Esophagus muscularis mucosa (tissue), 4 donors: ENCODE results near the gene PTBP1. TPM values are rescaled to one million over a fixed set of nuclear protein-coding genes. Genes with fewer than 3 reads are reported as not detected.

Source experiments
- DNase-seq: peaks from one replicate; pipeline ENCODE4 v3.0.0-alpha.2; 2017; ENCODE audit errors: extremely low spot score
- H3K27ac ChIP-seq, 4 donors: fragments of 200-600 bp; sonication (generic); replicated peaks in 1 of 4; 1 replicate in 3 of 4; 2 replicates in 1 of 4; pipeline ENCODE4 v1.5.1; 2016 to 2019; ENCODE audit warnings: mild to moderate bottlenecking in 1 of 4
- H3K27me3 ChIP-seq, 4 donors: fragments of 200-600 bp; sonication (generic); one replicate each; pipeline versions ENCODE4 v1.5.1 to v1.6.0; 2016 to 2019
- H3K36me3 ChIP-seq, 4 donors: fragments of 200-600 bp; sonication (generic); one replicate each; pipeline ENCODE4 v1.5.1; 2016 to 2019
- H3K4me1 ChIP-seq, 4 donors: fragments of 200-600 bp; sonication (generic); one replicate each; pipeline ENCODE4 v1.5.1; 2016 to 2019
- H3K4me3 ChIP-seq, 4 donors: fragments of 200-600 bp; sonication (generic); 1 replicate in 2 of 4; 2 replicates in 2 of 4; pipeline ENCODE4 v1.5.1; 2016 to 2019; ENCODE audit warnings: mild to moderate bottlenecking in 4 of 4, moderate library complexity in 1 of 4
- H3K9me3 ChIP-seq, 4 donors: fragments of 200-600 bp; sonication (generic); 1 replicate in 3 of 4; 2 replicates in 1 of 4; pipeline ENCODE4 v1.5.1; 2016 to 2019
- CTCF ChIP-seq, 3 experiments: fragments of 200-600 bp in 2 of 3; fragments of 450-650 bp in 1 of 3; sonication (generic) in 2 of 3; IDR thresholded peaks; one replicate each; pipeline ENCODE4 v1.5.1; 2017 to 2019; ENCODE audit warnings: antibody characterized with exemption in 3 of 3, mild to moderate bottlenecking in 2 of 3, moderate library complexity in 1 of 3
- EP300 ChIP-seq: sonication (generic); formaldehyde crosslinking; IDR thresholded peaks from one replicate; pipeline ENCODE4 v1.6.1; 2017; ENCODE audit warnings: antibody characterized with exemption
- POLR2A ChIP-seq: fragments of 450-650 bp; IDR thresholded peaks from one replicate; pipeline ENCODE4 v1.6.1; 2017; ENCODE audit warnings: antibody characterized with exemption, moderate library complexity, mild to moderate bottlenecking, low read depth
- POLR2AphosphoS5 ChIP-seq, 2 donors: sonication (generic); formaldehyde crosslinking; IDR thresholded peaks; one replicate each; pipeline ENCODE4 v1.6.1; 2017; ENCODE audit warnings: antibody characterized with exemption in 2 of 2
- WGBS: methylation state at CpG from one replicate; pipeline ENCODE4 v1.1.5; 2018; 5-methylcytosine and 5-hydroxymethylcytosine counted together
- intact Hi-C: fragments of 100-400 bp; cut with DNase I; formaldehyde crosslinking; loops from one replicate; pipeline ENCODE4 v1.15.1; 2023
- total RNA-seq, 4 donors: library from RNA; depleted of rRNA; stranded (reverse); fragments of >200 nt; gene quantifications; one replicate each; pipeline versions ENCODE4 v1.1.0 to v1.2.1, GENCODE V29; 2016

Gene PTBP1
- total RNA-seq, 4 donors from 2014 or later: 76.8 to 110 (median 95.3) TPM

GRCh38 chr19:825897-826644 lies 28.8 kb downstream of the PTBP1 start:
- no peak for DNase-seq
- Histone ChIP-seq H3K27ac (no peak overlapping the region), H3K4me3 (no peak overlapping the region), H3K9me3 (no peaks in the 10 kb centered on the region), H3K36me3 (no peaks in the 10 kb centered on the region), H3K4me1 (peaks cover 16 to 19% (median 18%) of the 10 kb centered on the region in 4 donors), H3K27me3 (peaks cover 0 to 75% (median 22%) of the 10 kb centered on the region in 4 donors)
- TF ChIP-seq POLR2AphosphoS5 (IDR thresholded peaks at IDR 0.05): no peak
- TF ChIP-seq EP300: no peak
- TF ChIP-seq POLR2A: no peak
- TF ChIP-seq CTCF (IDR thresholded peaks at IDR 0.05): no peak
- 79% methylated on average over 19 of the region's 19 CpGs for WGBS
- intact Hi-C loops: no loop called here

- Histone ChIP-seq H3K4me1 (peaks cover 4 to 6% (median 5%) of the 10 kb centered on the region in 4 donors), H3K27me3 (peaks cover 0 to 75% (median 13%) of the 10 kb centered on the region in 4 donors), H3K36me3 (no peaks in the 10 kb centered on the region), H3K4me3 (no peak overlapping the region), H3K27ac (no peak overlapping the region), H3K9me3 (no peaks in the 10 kb centered on the region)
- WGBS: 84% methylated on average over 11 of the region's 11 CpGs
- intact Hi-C loops: no loop called here
- no peak for DNase-seq
- no peak for TF ChIP-seq POLR2A
Observed at GRCh38 chr19:827314-827709, 30.1 kb downstream of the PTBP1 start.

GRCh38 chr19:827710-828321 lies 30.6 kb downstream of the PTBP1 start, which contains the start of gene AZU1:
Gene AZU1, plus strand, starts transcription at chr19:827837. Its CDS starts 10 bp downstream, at chr19:827847.
- peaks cover 0 to 1% (median under 1%) of the 10 kb centered on the region in 4 donors for H3K4me1 ChIP-seq
- peaks cover 0 to 73% (median 8%) of the 10 kb centered on the region in 4 donors for H3K27me3 ChIP-seq
- no peak for TF ChIP-seq POLR2AphosphoS5 (IDR thresholded peaks at IDR 0.05)
- no peak for TF ChIP-seq EP300
- TF ChIP-seq CTCF (IDR thresholded peaks at IDR 0.05): no peak
- TF ChIP-seq POLR2A: no peak
- DNase-seq: no peak
- H3K4me3 ChIP-seq: no peak within 1 kb of the TSS
- WGBS: 63% methylated on average over 13 of the region's 33 CpGs
- no peaks in the 10 kb centered on the region for H3K9me3 ChIP-seq
- no peaks in the 10 kb centered on the region for H3K36me3 ChIP-seq
- intact Hi-C loops: no loop called here
- H3K27ac ChIP-seq: no peak within 1 kb of the TSS

GRCh38 chr19:829129-829758 lies 32.0 kb downstream of the PTBP1 start:
- H3K9me3 ChIP-seq: no peaks in the 10 kb centered on the region
- DNase-seq: no peak
- no peak overlapping the region for H3K4me3 ChIP-seq
- intact Hi-C loops: no loop called here
- WGBS: 78% methylated on average over 17 of the region's 18 CpGs
- no peak overlapping the region for H3K27ac ChIP-seq
- TF ChIP-seq POLR2AphosphoS5 (IDR thresholded peaks at IDR 0.05) (no peak), CTCF (IDR thresholded peaks at IDR 0.05) (no peak)
- H3K27me3 ChIP-seq: peaks cover 0 to 67% (median 3%) of the 10 kb centered on the region in 4 donors
- no peaks in the 10 kb centered on the region for H3K36me3 ChIP-seq
- H3K4me1 ChIP-seq: no peaks in the 10 kb centered on the region
